K562 (cell line): ENCODE data around the gene TARS3. TPM values are rescaled to one million over a fixed set of nuclear protein-coding genes. Genes with fewer than 3 reads are reported as not detected.

Experiments
- CHCHD3 ChIP-seq: fragments of 250-450 bp; sonication (Bioruptor Pico); IDR thresholded peaks from 2 replicates; pipeline ENCODE4 v2.1.2; 2022; ENCODE audit warnings: mild to moderate bottlenecking
- ELK1 ChIP-seq: sonication (generic); formaldehyde crosslinking; IDR thresholded peaks from 2 replicates; pipeline ENCODE4 v1.8.1; 2022; ENCODE audit warnings: missing genetic modification reagents
- FOXJ3 ChIP-seq: sonication (generic); formaldehyde crosslinking; IDR thresholded peaks from 2 replicates; pipeline ENCODE4 v1.4.0; 2020; ENCODE audit warnings: mild to moderate bottlenecking, missing genetic modification reagents
- GTF2E2 ChIP-seq: fragments of 200-800 bp; sonication (Bioruptor generic); IDR thresholded peaks from 2 replicates; pipeline ENCODE4 v1.6.1; 2016; ENCODE audit warnings: missing genetic modification characterization, missing compliant biosample characterization
- ILF3 ChIP-seq: fragments of 450-650 bp; IDR thresholded peaks from 2 replicates; pipeline ENCODE4 v1.6.1; 2018; ENCODE audit warnings: antibody characterized with exemption, mild to moderate bottlenecking, moderate library complexity, borderline replicate concordance
- KHSRP ChIP-seq: fragments of 450-650 bp; IDR thresholded peaks from 2 replicates; pipeline ENCODE4 v1.6.1; 2017
- PTTG1 ChIP-seq: fragments of 450-650 bp; IDR thresholded peaks from 2 replicates; pipeline ENCODE4 v1.6.1; 2016; ENCODE audit warnings: low read depth, mild to moderate bottlenecking, missing genetic modification characterization, missing compliant biosample characterization
- RFX1 ChIP-seq: fragments of 450-650 bp; IDR thresholded peaks from 2 replicates; pipeline ENCODE4 v1.6.1; 2016; ENCODE audit warnings: mild to moderate bottlenecking, moderate library complexity
- RFX5 ChIP-seq: IDR thresholded peaks from 2 replicates; pipeline ENCODE4 v1.6.1; 2011; ENCODE audit warnings: low read depth, mild to moderate bottlenecking, improper control_type of control experiment, low read length
- ZBTB40 ChIP-seq, 2 experiments: fragments of 450-650 bp in 1 of 2; sonication (generic) in 1 of 2; formaldehyde crosslinking in 1 of 2; IDR thresholded peaks; 2 replicates each; pipeline versions ENCODE4 v1.7.1 to v1.9.0; 2016 to 2022; ENCODE audit warnings: inconsistent platforms in 1 of 2, mild to moderate bottlenecking in 1 of 2, missing genetic modification reagents in 1 of 2
- ZNF436 ChIP-seq: fragments of 250-450, 450-650 bp; sonication (Bioruptor Pico); formaldehyde crosslinking; IDR thresholded peaks from 2 replicates; pipeline ENCODE4 v1.7.0; 2020; ENCODE audit warnings: mild to moderate bottlenecking
- ZNF445 ChIP-seq: fragments of 250-450 bp; sonication (Bioruptor Pico); IDR thresholded peaks from 2 replicates; pipeline ENCODE4 v1.4.0; 2020; ENCODE audit warnings: low read depth, mild to moderate bottlenecking, moderate library complexity
- ZSCAN29 ChIP-seq: fragments of 450-650 bp; IDR thresholded peaks from 2 replicates; pipeline ENCODE4 v1.6.1; 2017
- polyA plus RNA-seq, 8 experiments: library from polyadenylated mRNA; depleted of rRNA in 4 of 8; stranded (reverse) in 5 of 8; unstranded in 3 of 8; fragments of >200 nt; fragmentation: Nextera tagmentation in 2 of 8; fragmentation: Illumina TruSeq in 1 of 8; extraction: Ambion mirVana in 2 of 8; extraction: Trizol in 1 of 8; gene quantifications; 2 replicates each; pipeline versions ENCODE4 v1.2.1 to v1.2.3, GENCODE V29; 2011 to 2014; ENCODE audit warnings: inconsistent platforms in 1 of 8, missing spikeins in 1 of 8
- total RNA-seq, 7 experiments: library from RNA; depleted of rRNA in 6 of 7; stranded (reverse); fragments of >200 nt in 6 of 7; fragmentation: Illumina TruSeq in 2 of 7; extraction: Trizol in 2 of 7; gene quantifications; 2 replicates each; pipeline versions ENCODE4 v1.2.1 to v1.2.3, GENCODE V29; 2011 to 2021; ENCODE audit warnings: low replicate concordance in 1 of 7
- TF ChIP-seq, protein P1 (sequence below), 2 experiments: IDR thresholded peaks; 2 replicates each; pipeline ENCODE4 v1.6.1; 2011; ENCODE audit warnings: borderline replicate concordance in 1 of 2, control low read depth in 1 of 2, low read depth in 1 of 2, low read length in 1 of 2, mild to moderate bottlenecking in 1 of 2, mixed read lengths in 1 of 2, moderate library complexity in 1 of 2; ENCODE audit not compliant: insufficient read depth in 1 of 2, insufficient read length in 1 of 2, poor library complexity in 1 of 2, severe bottlenecking in 1 of 2; ENCODE audit errors: extremely low read depth in 1 of 2
- TF ChIP-seq, protein P2 (sequence below): fragments of 250-450 bp; sonication (Bioruptor Pico); IDR thresholded peaks from 2 replicates; pipeline ENCODE4 v1.5.0; 2021

The TARS3 gene
- total and polyA plus RNA-seq, 9 of the 15 experiments (the other 6 are each of a cell fraction or from before 2014, with no cell fraction given) = 2.1 to 14.7 (median 9.8) TPM

- no peak for TF ChIP-seq KHSRP
- peak; percentile 25; the same call in 1 of the 2 replicates for TF ChIP-seq CHCHD3 (CRISPR knock-in tag)
- peak; percentile 30; the same call in 1 of the 2 replicates for TF ChIP-seq ZSCAN29
- 0 out of 2 replicates have a peak, but pooled peaks have one; percentile 78 for TF ChIP-seq ELK1 (CRISPR knock-in tag)
- no peak for TF ChIP-seq RFX5
- no peak for TF ChIP-seq ZNF445 (CRISPR knock-in tag)
- TF ChIP-seq RFX1 = no peak
- TF ChIP-seq, protein P1, sequence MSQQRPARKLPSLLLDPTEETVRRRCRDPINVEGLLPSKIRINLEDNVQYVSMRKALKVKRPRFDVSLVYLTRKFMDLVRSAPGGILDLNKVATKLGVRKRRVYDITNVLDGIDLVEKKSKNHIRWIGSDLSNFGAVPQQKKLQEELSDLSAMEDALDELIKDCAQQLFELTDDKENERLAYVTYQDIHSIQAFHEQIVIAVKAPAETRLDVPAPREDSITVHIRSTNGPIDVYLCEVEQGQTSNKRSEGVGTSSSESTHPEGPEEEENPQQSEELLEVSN (IDR thresholded peaks at IDR 0.05; ENCODE audit: borderline replicate concordance in 1 of 2, extremely low read depth in 1 of 2, insufficient read depth in 1 of 2, insufficient read length in 1 of 2, low read depth in 1 of 2, low read length in 1 of 2, poor library complexity in 1 of 2, severe bottlenecking in 1 of 2) = peak; percentile 58 to 93
- TF ChIP-seq ILF3 = no peak; the same call in 1 of the 2 replicates
- no peak for TF ChIP-seq ZNF436 (CRISPR knock-in tag)
- TF ChIP-seq GTF2E2 (tag) = 0 out of 2 replicates have a peak, but pooled peaks have one; percentile 9
- peak; percentile 90 for TF ChIP-seq ZBTB40 (IDR thresholded peaks at IDR 0.05)
- no peak for TF ChIP-seq ZBTB40 (CRISPR knock-in tag; IDR thresholded peaks at IDR 0.05)
- TF ChIP-seq FOXJ3 (CRISPR knock-in tag) = no peak
- TF ChIP-seq, protein P2, sequence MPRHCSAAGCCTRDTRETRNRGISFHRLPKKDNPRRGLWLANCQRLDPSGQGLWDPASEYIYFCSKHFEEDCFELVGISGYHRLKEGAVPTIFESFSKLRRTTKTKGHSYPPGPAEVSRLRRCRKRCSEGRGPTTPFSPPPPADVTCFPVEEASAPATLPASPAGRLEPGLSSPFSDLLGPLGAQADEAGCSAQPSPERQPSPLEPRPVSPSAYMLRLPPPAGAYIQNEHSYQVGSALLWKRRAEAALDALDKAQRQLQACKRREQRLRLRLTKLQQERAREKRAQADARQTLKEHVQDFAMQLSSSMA (CRISPR knock-in tag) = no peak
- no peak for TF ChIP-seq PTTG1 (tag)
These were observed 72.0 kb downstream of the TARS3 start, which contains the start of gene TM2D3 (continued) for GRCh38 chr15:101652098-101652785.
